ENCODE measurements around the gene EIF2B5.
A peak's percentile ranks its signal among the peaks of the same experiment; 100 is the strongest.

Gene EIF2B5

GRCh38 chr3:184172681-184173373, 37.7 kb downstream of the EIF2B5 start:
- DNase-seq: no peak
- Mint-ChIP-seq H3K27me3 (no peaks in the 10 kb centered on the region), H3K27ac (no peak overlapping the region), H3K4me1 (peaks cover 29 to 41% of the 10 kb centered on the region in 2 donors), H3K36me3 (peaks cover 34 to 51% of the 10 kb centered on the region in 2 donors), H3K9me3 (no peaks in the 10 kb centered on the region), H3K4me3 (no peak overlapping the region)
- no peak for ATAC-seq (replicated peaks)

- Mint-ChIP-seq H3K27ac (no peak overlapping the region), H3K27me3 (no peaks in the 10 kb centered on the region), H3K9me3 (no peaks in the 10 kb centered on the region), H3K4me3 (no peak overlapping the region), H3K4me1 (peaks cover 32 to 46% of the 10 kb centered on the region in 2 donors), H3K36me3 (peaks cover 35 to 54% of the 10 kb centered on the region in 2 donors)
- DNase-seq (no peak), ATAC-seq (replicated peaks) (no peak)
These were observed 38.2 kb downstream of the EIF2B5 start for GRCh38 chr3:184173374-184173722.

GRCh38 chr3:184174284-184174645, 39.1 kb downstream of the EIF2B5 start:
- no peak for DNase-seq
- H3K27ac Mint-ChIP-seq: peak overlapping the region; percentile 15
- H3K4me3 Mint-ChIP-seq: peak overlapping the region; percentile 93 to 100
- H3K9me3 Mint-ChIP-seq: no peaks in the 10 kb centered on the region
- peaks cover 32 to 51% of the 10 kb centered on the region in 2 donors for H3K4me1 Mint-ChIP-seq
- H3K27me3 Mint-ChIP-seq: no peaks in the 10 kb centered on the region
- ATAC-seq (replicated peaks): peak; percentile 1 to 2
- H3K36me3 Mint-ChIP-seq: peaks cover 37 to 57% of the 10 kb centered on the region in 2 donors

GRCh38 chr3:184174646-184175492, 39.7 kb downstream of the EIF2B5 start, which contains the start of gene AP2M1:
Gene AP2M1, plus strand, starts transcription at chr3:184174855. Its CDS starts 2,139 bp downstream, at chr3:184176994.
- H3K27me3 Mint-ChIP-seq: no peaks in the 10 kb centered on the region
- DNase-seq (peak; percentile 99), ATAC-seq (replicated peaks) (peak; percentile 95 to 96)
- H3K4me3 Mint-ChIP-seq: peak within 1 kb of the TSS; percentile 93 to 100
- H3K4me1 Mint-ChIP-seq: peaks cover 32 to 51% of the 10 kb centered on the region in 2 donors
- H3K27ac Mint-ChIP-seq: peak within 1 kb of the TSS; percentile 96
- peaks cover 41 to 58% of the 10 kb centered on the region in 2 donors for H3K36me3 Mint-ChIP-seq
- no peaks in the 10 kb centered on the region for H3K9me3 Mint-ChIP-seq

- no peak for DNase-seq
- Mint-ChIP-seq H3K4me1 (peaks cover 33 to 51% of the 10 kb centered on the region in 2 donors), H3K27ac (peak overlapping the region; percentile 96), H3K36me3 (peaks cover 41 to 65% of the 10 kb centered on the region in 2 donors), H3K4me3 (peak overlapping the region; percentile 93 to 100), H3K27me3 (no peaks in the 10 kb centered on the region), H3K9me3 (no peaks in the 10 kb centered on the region)
- ATAC-seq (replicated peaks): no peak
These were observed 40.3 kb downstream of the EIF2B5 start for GRCh38 chr3:184175506-184175905.

GRCh38 chr3:184175981-184176376, 40.8 kb downstream of the EIF2B5 start:
- Mint-ChIP-seq H3K36me3 (peaks cover 37 to 65% of the 10 kb centered on the region in 2 donors), H3K4me1 (peaks cover 32 to 50% of the 10 kb centered on the region in 2 donors)

GRCh38 chr3:184176377-184177330, 41.5 kb downstream of the EIF2B5 start:
- peaks cover 26 to 43% of the 10 kb centered on the region in 2 donors for H3K4me1 Mint-ChIP-seq
- ATAC-seq (replicated peaks): no peak
- peaks cover 31 to 63% of the 10 kb centered on the region in 2 donors for H3K36me3 Mint-ChIP-seq
- no peak overlapping the region for H3K27ac Mint-ChIP-seq
- H3K27me3 Mint-ChIP-seq: no peaks in the 10 kb centered on the region
- no peak for DNase-seq
- peak overlapping the region; percentile 93 to 100 for H3K4me3 Mint-ChIP-seq
- H3K9me3 Mint-ChIP-seq: no peaks in the 10 kb centered on the region

More at GRCh38 chr3:184175981-184176376, 40.8 kb downstream of the EIF2B5 start:
- no peak for DNase-seq
- H3K9me3 Mint-ChIP-seq: no peaks in the 10 kb centered on the region
- H3K27me3 Mint-ChIP-seq: no peaks in the 10 kb centered on the region
- H3K27ac Mint-ChIP-seq: no peak overlapping the region
- ATAC-seq (replicated peaks): no peak
- H3K4me3 Mint-ChIP-seq: peak overlapping the region; percentile 93 to 100

- Mint-ChIP-seq H3K4me1 (peaks cover 23 to 40% of the 10 kb centered on the region in 2 donors), H3K4me3 (peak overlapping the region; percentile 43 to 100), H3K9me3 (no peaks in the 10 kb centered on the region), H3K27me3 (no peaks in the 10 kb centered on the region), H3K27ac (no peak overlapping the region), H3K36me3 (peaks cover 27 to 62% of the 10 kb centered on the region in 2 donors)
- no peak for ATAC-seq (replicated peaks)
- peak; percentile 26 for DNase-seq
These were observed 42.2 kb downstream of the EIF2B5 start for GRCh38 chr3:184177331-184177731.

- ATAC-seq (replicated peaks) (no peak), DNase-seq (no peak)
- Mint-ChIP-seq H3K9me3 (no peaks in the 10 kb centered on the region), H3K4me3 (no peak overlapping the region), H3K36me3 (peaks cover 29 to 64% of the 10 kb centered on the region in 2 donors), H3K4me1 (peaks cover 23 to 40% of the 10 kb centered on the region in 2 donors), H3K27ac (peak overlapping the region; percentile 20), H3K27me3 (no peaks in the 10 kb centered on the region)
These were observed 42.7 kb downstream of the EIF2B5 start for GRCh38 chr3:184177767-184178306.

- Mint-ChIP-seq H3K36me3 (peaks cover 31 to 67% of the 10 kb centered on the region in 2 donors), H3K27ac (no peak overlapping the region), H3K4me3 (no peak overlapping the region), H3K4me1 (peaks cover 22 to 40% of the 10 kb centered on the region in 2 donors), H3K9me3 (no peaks in the 10 kb centered on the region), H3K27me3 (no peaks in the 10 kb centered on the region)
- no peak for ATAC-seq (replicated peaks)
- DNase-seq: no peak
These were observed 43.5 kb downstream of the EIF2B5 start for GRCh38 chr3:184178521-184179138.

- Mint-ChIP-seq H3K9me3 (no peaks in the 10 kb centered on the region), H3K27ac (no peak overlapping the region), H3K4me1 (peaks cover 25 to 39% of the 10 kb centered on the region in 2 donors), H3K27me3 (no peaks in the 10 kb centered on the region), H3K36me3 (peaks cover 42 to 80% of the 10 kb centered on the region in 2 donors), H3K4me3 (no peak overlapping the region)
- ATAC-seq (replicated peaks): no peak
- DNase-seq: no peak
These were observed 45.0 kb downstream of the EIF2B5 start for GRCh38 chr3:184180165-184180564.

GRCh38 chr3:184181596-184181995, 46.4 kb downstream of the EIF2B5 start:
- no peaks in the 10 kb centered on the region for H3K9me3 Mint-ChIP-seq
- no peak overlapping the region for H3K27ac Mint-ChIP-seq
- H3K36me3 Mint-ChIP-seq: peaks cover 37 to 75% of the 10 kb centered on the region in 2 donors
- no peaks in the 10 kb centered on the region for H3K27me3 Mint-ChIP-seq
- DNase-seq (no peak), ATAC-seq (replicated peaks) (no peak)
- peaks cover 19 to 35% of the 10 kb centered on the region in 2 donors for H3K4me1 Mint-ChIP-seq
- no peak overlapping the region for H3K4me3 Mint-ChIP-seq

GRCh38 chr3:184183679-184184078, 48.5 kb downstream of the EIF2B5 start:
- no peak for ATAC-seq (replicated peaks)
- Mint-ChIP-seq H3K36me3 (peaks cover 35 to 71% of the 10 kb centered on the region in 2 donors), H3K4me3 (no peak overlapping the region), H3K4me1 (peaks cover 24 to 35% of the 10 kb centered on the region in 2 donors), H3K27ac (no peak overlapping the region), H3K27me3 (no peaks in the 10 kb centered on the region), H3K9me3 (no peaks in the 10 kb centered on the region)
- DNase-seq: no peak

All from stimulated activated naive B cell treated with anti-CD40 and anti-IgM and Interleukin-4, amounts not matched to agents 10 μg/mL and 1 μg/mL and 100 μg/mL, for 72 hours (primary cell).